ENCODE data around the gene PTPN11.

PTPN11 gene

GRCh38 chr12:112543751-112544150, 125.0 kb downstream of the PTPN11 start:
- DNase-seq (ENCODE audit: low spot score), result no peak

GRCh38 chr12:112546339-112546738, 127.6 kb downstream of the PTPN11 start:
- DNase-seq (ENCODE audit: low spot score), result no peak

- no peak for DNase-seq (ENCODE audit: low spot score)
These were observed 128.2 kb downstream of the PTPN11 start for GRCh38 chr12:112546996-112547395.

- no peak for DNase-seq (ENCODE audit: low spot score)
These were observed 130.3 kb downstream of the PTPN11 start for GRCh38 chr12:112549031-112549430.

GRCh38 chr12:112551681-112552080, 132.9 kb downstream of the PTPN11 start:
- no peak for DNase-seq (ENCODE audit: low spot score)

- DNase-seq (ENCODE audit: low spot score), result no peak
These were observed 137.0 kb downstream of the PTPN11 start for GRCh38 chr12:112555621-112556233.

GRCh38 chr12:112557951-112558630, 139.3 kb downstream of the PTPN11 start:
- no peak for DNase-seq (ENCODE audit: low spot score)

All from AG08395 (cell line).